ENCODE measurements around the gene NPHP4.

- no peak for TF ChIP-seq CTCF (IDR thresholded peaks at IDR 0.05)
- TF ChIP-seq POLR2A (IDR thresholded peaks at IDR 0.05): no peak
These were observed 157.6 kb downstream of the NPHP4 start for GRCh38 chr1:5834477-5835178.
